KOPT-K1 (cell line): Measurements from ENCODE around the gene STAG3.
A peak's percentile ranks its signal among the peaks of the same experiment; 100 is the strongest.
"Not testable (repeated sequence)": the region's sequence is repeated elsewhere in the genome, so short reads cannot be mapped to it uniquely, and the experiment has no call there.

ENCODE experiments used
- H3K27ac ChIP-seq: fragments of 200-600 bp; sonication (generic); 2 replicates; pipeline ENCODE4 v1.5.1; 2016; ENCODE audit warnings: antibody characterized with exemption, mild to moderate bottlenecking, low read depth, low read length; ENCODE audit not compliant: poor library complexity, severe bottlenecking
- H3K36me3 ChIP-seq: fragments of 200-600 bp; sonication (generic); 2 replicates; pipeline ENCODE4 v1.5.1; 2017; ENCODE audit warnings: antibody characterized with exemption, mild to moderate bottlenecking, low read length, moderate library complexity; ENCODE audit not compliant: insufficient read depth
- H3K9me3 ChIP-seq: fragments of 200-600 bp; sonication (generic); 2 replicates; pipeline ENCODE4 v1.5.1; 2017; ENCODE audit warnings: antibody characterized with exemption, low read length, mild to moderate bottlenecking; ENCODE audit not compliant: insufficient read depth, poor library complexity, severe bottlenecking

The STAG3 gene

GRCh38 chr7:100222445-100223132 is 44.9 kb downstream of the STAG3 start:
- Histone ChIP-seq H3K27ac (peak overlapping the region; percentile 100), H3K36me3 (peaks cover 68% of the 10 kb centered on the region)

GRCh38 chr7:100223376-100223927 is 45.7 kb downstream of the STAG3 start:
- Histone ChIP-seq H3K36me3 (peaks cover 76% of the 10 kb centered on the region), H3K27ac (peak overlapping the region; percentile 100)
- not testable (repeated sequence) for H3K9me3 ChIP-seq

More at GRCh38 chr7:100222445-100223132, 44.9 kb downstream of the STAG3 start:
- no peaks in the 10 kb centered on the region for H3K9me3 ChIP-seq

- H3K27ac ChIP-seq = peak overlapping the region; percentile 30
- not testable (repeated sequence) for H3K9me3 ChIP-seq
- H3K36me3 ChIP-seq = peaks cover 82% of the 10 kb centered on the region
Observed at GRCh38 chr7:100224891-100225290, 47.2 kb downstream of the STAG3 start.

GRCh38 chr7:100234660-100235317 is 57.1 kb downstream of the STAG3 start:
- not testable (repeated sequence) for H3K27ac ChIP-seq, H3K9me3 ChIP-seq
- H3K36me3 ChIP-seq = peaks cover 34% of the 10 kb centered on the region

- not testable (repeated sequence) for H3K36me3 ChIP-seq, H3K27ac ChIP-seq, H3K9me3 ChIP-seq
Observed at GRCh38 chr7:100239975-100240374, 62.3 kb downstream of the STAG3 start.

- H3K27ac ChIP-seq = peak overlapping the region; percentile 44
- not testable (repeated sequence) for H3K9me3 ChIP-seq, H3K36me3 ChIP-seq
Observed at GRCh38 chr7:100243385-100243784, 65.7 kb downstream of the STAG3 start.

GRCh38 chr7:100244988-100245605 is 67.4 kb downstream of the STAG3 start:
- H3K36me3 ChIP-seq, H3K27ac ChIP-seq, H3K9me3 ChIP-seq: not testable (repeated sequence)

GRCh38 chr7:100246121-100246864 is 68.6 kb downstream of the STAG3 start:
- H3K27ac ChIP-seq, H3K36me3 ChIP-seq, H3K9me3 ChIP-seq: not testable (repeated sequence)

- H3K36me3 ChIP-seq, H3K9me3 ChIP-seq, H3K27ac ChIP-seq: not testable (repeated sequence)
Observed at GRCh38 chr7:100246865-100247137, 69.1 kb downstream of the STAG3 start.

GRCh38 chr7:100247152-100247757 is 69.5 kb downstream of the STAG3 start:
- Histone ChIP-seq H3K27ac (peak overlapping the region; percentile 30), H3K9me3 (no peaks in the 10 kb centered on the region)

GRCh38 chr7:100248483-100248882 is 70.8 kb downstream of the STAG3 start:
- Histone ChIP-seq H3K27ac (no peak overlapping the region), H3K36me3 (no peaks in the 10 kb centered on the region), H3K9me3 (no peaks in the 10 kb centered on the region)

More at GRCh38 chr7:100247152-100247757, 69.5 kb downstream of the STAG3 start:
- no peaks in the 10 kb centered on the region for H3K36me3 ChIP-seq

GRCh38 chr7:100257017-100257416 is 79.3 kb downstream of the STAG3 start:
- no peaks in the 10 kb centered on the region for H3K9me3 ChIP-seq
- H3K36me3 ChIP-seq = no peaks in the 10 kb centered on the region
- H3K27ac ChIP-seq = no peak overlapping the region

GRCh38 chr7:100259984-100260383 is 82.3 kb downstream of the STAG3 start:
- not testable (repeated sequence) for H3K9me3 ChIP-seq, H3K27ac ChIP-seq, H3K36me3 ChIP-seq

GRCh38 chr7:100262896-100263295 is 85.2 kb downstream of the STAG3 start:
- not testable (repeated sequence) for H3K27ac ChIP-seq, H3K36me3 ChIP-seq, H3K9me3 ChIP-seq
